HepG2 (cell line): ENCODE results near the gene ZMIZ1. TPM values are rescaled to one million over a fixed set of nuclear protein-coding genes. Genes with fewer than 3 reads are reported as not detected.

Source experiments
- AGO1 ChIP-seq: fragments of 200-400 bp; formaldehyde crosslinking; IDR thresholded peaks from 2 replicates; pipeline ENCODE4 v1.6.1; 2017; ENCODE audit warnings: mild to moderate bottlenecking, low read depth, low read length, moderate library complexity; ENCODE audit not compliant: poor library complexity, severe bottlenecking
- DNMT1 ChIP-seq: sonication (generic); formaldehyde crosslinking; IDR thresholded peaks from 2 replicates; pipeline ENCODE4 v1.5.1; 2020; ENCODE audit warnings: mild to moderate bottlenecking, missing genetic modification reagents
- MAF1 ChIP-seq: sonication (generic); formaldehyde crosslinking; IDR thresholded peaks from 2 replicates; pipeline ENCODE4 v1.5.0; 2020; ENCODE audit warnings: missing genetic modification reagents, borderline replicate concordance
- NCOR1 ChIP-seq: fragments of 200-600 bp; sonication (generic); IDR thresholded peaks from 2 replicates; pipeline ENCODE4 v1.7.0; 2017; ENCODE audit warnings: antibody characterized with exemption, low read length, borderline replicate concordance
- POGZ ChIP-seq: sonication (generic); formaldehyde crosslinking; IDR thresholded peaks from 2 replicates; pipeline ENCODE4 v1.4.0; 2020; ENCODE audit warnings: mild to moderate bottlenecking, missing genetic modification reagents
- REL ChIP-seq: sonication (generic); formaldehyde crosslinking; conservative IDR thresholded peaks from 2 replicates; pipeline ENCODE4 v1.8.0; 2022; ENCODE audit warnings: mild to moderate bottlenecking, missing genetic modification reagents, moderate library complexity
- SNAI1 ChIP-seq: sonication (generic); formaldehyde crosslinking; IDR thresholded peaks from 2 replicates; pipeline ENCODE4 v1.5.0; 2020; ENCODE audit warnings: mild to moderate bottlenecking, missing genetic modification reagents, borderline replicate concordance
- ZFP1 ChIP-seq: IDR thresholded peaks from 2 replicates; pipeline ENCODE4 v1.6.1; 2016
- ZNF121 ChIP-seq: sonication (generic); formaldehyde crosslinking; IDR thresholded peaks from 2 replicates; pipeline ENCODE4 v1.5.0; 2020; ENCODE audit warnings: mild to moderate bottlenecking, missing genetic modification reagents
- ZNF124 ChIP-seq: sonication (generic); formaldehyde crosslinking; IDR thresholded peaks from 2 replicates; pipeline ENCODE4 v1.4.0; 2020; ENCODE audit warnings: missing genetic modification reagents
- ZNF20 ChIP-seq: sonication (generic); formaldehyde crosslinking; IDR thresholded peaks from 2 replicates; pipeline ENCODE4 v1.4.0; 2020; ENCODE audit warnings: mild to moderate bottlenecking, moderate library complexity, missing genetic modification reagents
- ZNF432 ChIP-seq: sonication (generic); formaldehyde crosslinking; IDR thresholded peaks from 2 replicates; pipeline ENCODE4 v1.5.0; 2020; ENCODE audit warnings: missing genetic modification reagents, mild to moderate bottlenecking, borderline replicate concordance
- ZNF510 ChIP-seq: sonication (generic); formaldehyde crosslinking; IDR thresholded peaks from 2 replicates; pipeline ENCODE4 v1.4.0; 2020; ENCODE audit warnings: low read depth, mild to moderate bottlenecking, missing genetic modification reagents
- ZNF660 ChIP-seq: sonication (generic); formaldehyde crosslinking; IDR thresholded peaks from 2 replicates; pipeline ENCODE4 v1.5.1; 2020; ENCODE audit warnings: mild to moderate bottlenecking, low read depth, missing genetic modification reagents, borderline replicate concordance
- polyA plus RNA-seq, 8 experiments: library from polyadenylated mRNA; depleted of rRNA in 3 of 8; stranded (reverse) in 7 of 8; unstranded in 1 of 8; fragments of >200 nt; fragmentation: Illumina TruSeq in 4 of 8; extraction: Trizol in 4 of 8; gene quantifications; 2 replicates each; pipeline versions ENCODE4 v1.2.1 to v1.2.3, GENCODE V29; 2011 to 2016; ENCODE audit warnings: low read depth in 4 of 8, missing spikeins in 1 of 8, mixed read lengths in 1 of 8; ENCODE audit not compliant: insufficient read depth in 1 of 8
- total RNA-seq, 5 experiments: library from RNA; depleted of rRNA; stranded (reverse); fragments of >200 nt; fragmentation: Illumina TruSeq; extraction: Trizol; gene quantifications; 2 replicates each; pipeline ENCODE4 v1.2.3, GENCODE V29; 2016; ENCODE audit warnings: low read depth in 1 of 5
- TF ChIP-seq, protein P1 (sequence below): sonication (generic); formaldehyde crosslinking; IDR thresholded peaks from 2 replicates; pipeline ENCODE4 v1.5.0; 2020; ENCODE audit warnings: missing genetic modification reagents
- TF ChIP-seq, protein P2 (sequence below): sonication (generic); formaldehyde crosslinking; IDR thresholded peaks from 2 replicates; pipeline ENCODE4 v1.9.0; 2021; ENCODE audit warnings: missing genetic modification reagents, borderline replicate concordance
- TF ChIP-seq, protein P3 (sequence below): sonication (generic); formaldehyde crosslinking; IDR thresholded peaks from 2 replicates; pipeline ENCODE4 v1.5.0; 2020; ENCODE audit warnings: mild to moderate bottlenecking, missing genetic modification reagents
- TF ChIP-seq, protein P4 (sequence below): IDR thresholded peaks from 2 replicates; pipeline ENCODE4 v1.6.1; 2016; ENCODE audit warnings: missing compliant biosample characterization, missing genetic modification reagents, borderline replicate concordance
- TF ChIP-seq, protein P5 (sequence below), 2 experiments: sonication (generic) in 1 of 2; formaldehyde crosslinking in 1 of 2; IDR thresholded peaks; 2 replicates each; pipeline versions ENCODE4 v1.5.1 to v1.6.1; 2011 to 2020; ENCODE audit warnings: borderline replicate concordance in 1 of 2, low read depth in 1 of 2, low read length in 1 of 2, mild to moderate bottlenecking in 1 of 2, missing genetic modification reagents in 1 of 2, moderate library complexity in 1 of 2
- TF ChIP-seq, protein P6 (sequence below): sonication (generic); formaldehyde crosslinking; IDR thresholded peaks from 2 replicates; pipeline ENCODE4 v1.4.0; 2020; ENCODE audit warnings: low read depth, mild to moderate bottlenecking, missing genetic modification reagents

ZMIZ1 gene
- total and polyA plus RNA-seq, 2 of the 13 experiments (the other 11 are each of a cell fraction or from before 2014, with no cell fraction given), result 5.3 to 10.2 TPM

DNA sequence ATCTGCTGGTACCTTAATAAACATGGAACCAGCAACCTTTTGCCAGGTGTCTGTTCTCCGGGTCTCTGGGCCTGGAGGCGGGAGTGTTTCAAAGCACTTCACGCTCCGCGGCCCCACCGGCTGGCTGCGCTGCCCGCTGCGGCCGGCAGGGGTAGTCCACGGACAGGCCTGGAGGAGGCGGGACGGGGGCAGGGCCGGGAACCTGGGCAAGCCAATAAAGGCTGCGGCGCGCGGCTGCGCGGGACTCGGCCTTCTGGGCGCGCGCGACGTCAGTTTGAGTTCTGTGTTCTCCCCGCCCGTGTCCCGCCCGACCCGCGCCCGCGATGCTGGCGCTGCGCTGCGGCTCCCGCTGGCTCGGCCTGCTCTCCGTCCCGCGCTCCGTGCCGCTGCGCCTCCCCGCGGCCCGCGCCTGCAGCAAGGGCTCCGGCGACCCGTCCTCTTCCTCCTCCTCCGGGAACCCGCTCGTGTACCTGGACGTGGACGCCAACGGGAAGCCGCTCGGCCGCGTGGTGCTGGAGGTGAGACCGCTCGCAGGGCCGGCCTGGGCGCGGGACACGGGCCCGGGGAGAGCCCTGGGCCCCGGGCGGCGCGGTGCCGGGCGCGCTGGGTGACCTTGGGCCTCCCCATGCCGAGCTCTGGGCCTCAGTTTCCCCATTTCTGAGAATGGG, 278.6 kb downstream of the ZMIZ1 start, which contains the start of gene PPIF (continued):
- TF ChIP-seq DNMT1, result no peak; the same call in 1 of the 2 replicates
- TF ChIP-seq MAF1 (CRISPR knock-in tag), result no peak
- TF ChIP-seq, protein P1, sequence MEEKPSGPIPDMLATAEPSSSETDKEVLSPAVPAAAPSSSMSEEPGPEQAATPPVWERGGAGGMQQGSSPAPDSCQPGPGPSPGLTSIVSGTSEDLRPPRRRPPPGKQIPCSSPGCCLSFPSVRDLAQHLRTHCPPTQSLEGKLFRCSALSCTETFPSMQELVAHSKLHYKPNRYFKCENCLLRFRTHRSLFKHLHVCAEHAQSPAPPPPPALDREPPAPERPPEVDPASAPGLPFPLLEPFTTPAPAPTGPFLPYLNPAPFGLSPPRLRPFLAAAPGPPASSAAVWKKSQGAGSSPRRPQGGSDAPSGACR (CRISPR knock-in tag), result no peak
- TF ChIP-seq, protein P2, sequence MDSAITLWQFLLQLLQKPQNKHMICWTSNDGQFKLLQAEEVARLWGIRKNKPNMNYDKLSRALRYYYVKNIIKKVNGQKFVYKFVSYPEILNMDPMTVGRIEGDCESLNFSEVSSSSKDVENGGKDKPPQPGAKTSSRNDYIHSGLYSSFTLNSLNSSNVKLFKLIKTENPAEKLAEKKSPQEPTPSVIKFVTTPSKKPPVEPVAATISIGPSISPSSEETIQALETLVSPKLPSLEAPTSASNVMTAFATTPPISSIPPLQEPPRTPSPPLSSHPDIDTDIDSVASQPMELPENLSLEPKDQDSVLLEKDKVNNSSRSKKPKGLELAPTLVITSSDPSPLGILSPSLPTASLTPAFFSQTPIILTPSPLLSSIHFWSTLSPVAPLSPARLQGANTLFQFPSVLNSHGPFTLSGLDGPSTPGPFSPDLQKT (CRISPR knock-in tag), result no peak
- no peak for TF ChIP-seq ZNF510
- no peak for TF ChIP-seq AGO1
- no peak for TF ChIP-seq ZNF124 (CRISPR knock-in tag)
- no peak for TF ChIP-seq ZNF432 (CRISPR knock-in tag)
- TF ChIP-seq, protein P3, sequence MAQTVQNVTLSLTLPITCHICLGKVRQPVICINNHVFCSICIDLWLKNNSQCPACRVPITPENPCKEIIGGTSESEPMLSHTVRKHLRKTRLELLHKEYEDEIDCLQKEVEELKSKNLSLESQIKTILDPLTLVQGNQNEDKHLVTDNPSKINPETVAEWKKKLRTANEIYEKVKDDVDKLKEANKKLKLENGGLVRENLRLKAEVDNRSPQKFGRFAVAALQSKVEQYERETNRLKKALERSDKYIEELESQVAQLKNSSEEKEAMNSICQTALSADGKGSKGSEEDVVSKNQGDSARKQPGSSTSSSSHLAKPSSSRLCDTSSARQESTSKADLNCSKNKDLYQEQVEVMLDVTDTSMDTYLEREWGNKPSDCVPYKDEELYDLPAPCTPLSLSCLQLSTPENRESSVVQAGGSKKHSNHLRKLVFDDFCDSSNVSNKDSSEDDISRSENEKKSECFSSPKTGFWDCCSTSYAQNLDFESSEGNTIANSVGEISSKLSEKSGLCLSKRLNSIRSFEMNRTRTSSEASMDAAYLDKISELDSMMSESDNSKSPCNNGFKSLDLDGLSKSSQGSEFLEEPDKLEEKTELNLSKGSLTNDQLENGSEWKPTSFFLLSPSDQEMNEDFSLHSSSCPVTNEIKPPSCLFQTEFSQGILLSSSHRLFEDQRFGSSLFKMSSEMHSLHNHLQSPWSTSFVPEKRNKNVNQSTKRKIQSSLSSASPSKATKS, result no peak
- no peak for TF ChIP-seq ZFP1
- TF ChIP-seq, protein P4, sequence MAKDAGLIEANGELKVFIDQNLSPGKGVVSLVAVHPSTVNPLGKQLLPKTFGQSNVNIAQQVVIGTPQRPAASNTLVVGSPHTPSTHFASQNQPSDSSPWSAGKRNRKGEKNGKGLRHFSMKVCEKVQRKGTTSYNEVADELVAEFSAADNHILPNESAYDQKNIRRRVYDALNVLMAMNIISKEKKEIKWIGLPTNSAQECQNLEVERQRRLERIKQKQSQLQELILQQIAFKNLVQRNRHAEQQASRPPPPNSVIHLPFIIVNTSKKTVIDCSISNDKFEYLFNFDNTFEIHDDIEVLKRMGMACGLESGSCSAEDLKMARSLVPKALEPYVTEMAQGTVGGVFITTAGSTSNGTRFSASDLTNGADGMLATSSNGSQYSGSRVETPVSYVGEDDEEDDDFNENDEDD (CRISPR knock-in tag), result peak; percentile 86
- no peak for TF ChIP-seq SNAI1 (CRISPR knock-in tag)
- TF ChIP-seq ZNF20 (CRISPR knock-in tag), result no peak
- no peak for TF ChIP-seq POGZ (CRISPR knock-in tag)
- TF ChIP-seq, protein P5, sequence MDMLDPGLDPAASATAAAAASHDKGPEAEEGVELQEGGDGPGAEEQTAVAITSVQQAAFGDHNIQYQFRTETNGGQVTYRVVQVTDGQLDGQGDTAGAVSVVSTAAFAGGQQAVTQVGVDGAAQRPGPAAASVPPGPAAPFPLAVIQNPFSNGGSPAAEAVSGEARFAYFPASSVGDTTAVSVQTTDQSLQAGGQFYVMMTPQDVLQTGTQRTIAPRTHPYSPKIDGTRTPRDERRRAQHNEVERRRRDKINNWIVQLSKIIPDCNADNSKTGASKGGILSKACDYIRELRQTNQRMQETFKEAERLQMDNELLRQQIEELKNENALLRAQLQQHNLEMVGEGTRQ (IDR thresholded peaks at IDR 0.05; ENCODE audit: low read depth, low read length), result no peak
- TF ChIP-seq, protein P5 (CRISPR knock-in tag; IDR thresholded peaks at IDR 0.05; ENCODE audit: borderline replicate concordance), result no peak
- TF ChIP-seq NCOR1, result no peak
- no peak; the same call in 1 of the 2 replicates for TF ChIP-seq REL (CRISPR knock-in tag)
- TF ChIP-seq, protein P6, sequence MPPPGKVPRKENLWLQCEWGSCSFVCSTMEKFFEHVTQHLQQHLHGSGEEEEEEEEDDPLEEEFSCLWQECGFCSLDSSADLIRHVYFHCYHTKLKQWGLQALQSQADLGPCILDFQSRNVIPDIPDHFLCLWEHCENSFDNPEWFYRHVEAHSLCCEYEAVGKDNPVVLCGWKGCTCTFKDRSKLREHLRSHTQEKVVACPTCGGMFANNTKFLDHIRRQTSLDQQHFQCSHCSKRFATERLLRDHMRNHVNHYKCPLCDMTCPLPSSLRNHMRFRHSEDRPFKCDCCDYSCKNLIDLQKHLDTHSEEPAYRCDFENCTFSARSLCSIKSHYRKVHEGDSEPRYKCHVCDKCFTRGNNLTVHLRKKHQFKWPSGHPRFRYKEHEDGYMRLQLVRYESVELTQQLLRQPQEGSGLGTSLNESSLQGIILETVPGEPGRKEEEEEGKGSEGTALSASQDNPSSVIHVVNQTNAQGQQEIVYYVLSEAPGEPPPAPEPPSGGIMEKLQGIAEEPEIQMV (CRISPR knock-in tag), result peak; percentile 80
- TF ChIP-seq ZNF660 (CRISPR knock-in tag), result no peak
- TF ChIP-seq ZNF121 (CRISPR knock-in tag), result no peak; the same call in 1 of the 2 replicates
